HepG2 (cell line): ENCODE results near the gene FBF1. TPM values are rescaled to one million over a fixed set of nuclear protein-coding genes. Genes with fewer than 3 reads are reported as not detected.

Source experiments
- ATF1 ChIP-seq: IDR thresholded peaks from 2 replicates; pipeline ENCODE4 v1.6.1; 2016; ENCODE audit warnings: mild to moderate bottlenecking, control low read depth
- DDIT3 ChIP-seq: sonication (generic); formaldehyde crosslinking; IDR thresholded peaks from 2 replicates; pipeline ENCODE4 v1.4.0; 2020; ENCODE audit warnings: mild to moderate bottlenecking, missing genetic modification reagents
- FOXO1 ChIP-seq: sonication (generic); formaldehyde crosslinking; IDR thresholded peaks from 2 replicates; pipeline ENCODE4 v1.4.0; 2020; ENCODE audit warnings: missing genetic modification reagents
- IKZF4 ChIP-seq: sonication (generic); formaldehyde crosslinking; IDR thresholded peaks from 2 replicates; pipeline ENCODE4 v1.5.1; 2020; ENCODE audit warnings: borderline replicate concordance, mild to moderate bottlenecking, low read depth, missing genetic modification reagents; ENCODE audit errors: not compliant biosample characterization
- KAT2B ChIP-seq: fragments of 150-350 bp; IDR thresholded peaks from 2 replicates; pipeline ENCODE4 v1.6.1; 2014; ENCODE audit warnings: low read depth, low read length, borderline replicate concordance
- KDM5B ChIP-seq: sonication (generic); formaldehyde crosslinking; IDR thresholded peaks from 2 replicates; pipeline ENCODE4 v1.4.0; 2020; ENCODE audit warnings: missing genetic modification reagents, mild to moderate bottlenecking, borderline replicate concordance
- MIER3 ChIP-seq: IDR thresholded peaks from 2 replicates; pipeline ENCODE4 v1.6.1; 2016; ENCODE audit warnings: missing compliant biosample characterization, borderline replicate concordance
- NCOA1 ChIP-seq: sonication (generic); formaldehyde crosslinking; IDR thresholded peaks from 2 replicates; pipeline ENCODE4 v1.9.0; 2021; ENCODE audit warnings: missing genetic modification reagents
- POLR2AphosphoS5 ChIP-seq: IDR thresholded peaks from 2 replicates; pipeline ENCODE4 v1.6.1; 2012; ENCODE audit warnings: low read depth, low read length
- RARA ChIP-seq: IDR thresholded peaks from 2 replicates; pipeline ENCODE4 v1.6.1; 2016; ENCODE audit warnings: missing genetic modification reagents, missing compliant biosample characterization
- SKI ChIP-seq: fragments of 450-650 bp; IDR thresholded peaks from one replicate; pipeline ENCODE4 v1.6.1; 2018; ENCODE audit warnings: mild to moderate bottlenecking; ENCODE audit not compliant: partially characterized antibody
- ZNF124 ChIP-seq: sonication (generic); formaldehyde crosslinking; IDR thresholded peaks from 2 replicates; pipeline ENCODE4 v1.4.0; 2020; ENCODE audit warnings: missing genetic modification reagents
- ZNF281 ChIP-seq: sonication (generic); formaldehyde crosslinking; IDR thresholded peaks from 2 replicates; pipeline ENCODE4 v1.4.0; 2020; ENCODE audit warnings: missing genetic modification reagents, borderline replicate concordance
- ZNF362 ChIP-seq: sonication (generic); formaldehyde crosslinking; IDR thresholded peaks from 2 replicates; pipeline ENCODE4 v1.4.0; 2020; ENCODE audit warnings: missing genetic modification reagents, mild to moderate bottlenecking, borderline replicate concordance
- ZNF383 ChIP-seq: sonication (generic); formaldehyde crosslinking; IDR thresholded peaks from 2 replicates; pipeline ENCODE4 v1.4.0; 2020; ENCODE audit warnings: missing genetic modification reagents, mild to moderate bottlenecking, borderline replicate concordance
- ZNF460 ChIP-seq: sonication (generic); formaldehyde crosslinking; IDR thresholded peaks from 2 replicates; pipeline ENCODE4 v1.5.1; 2020; ENCODE audit warnings: missing genetic modification reagents, mild to moderate bottlenecking, borderline replicate concordance
- ZNF589 ChIP-seq: sonication (generic); formaldehyde crosslinking; conservative IDR thresholded peaks from 2 replicates; pipeline ENCODE4 v1.8.0; 2022; ENCODE audit warnings: mild to moderate bottlenecking, moderate library complexity, missing genetic modification reagents
- ZNF879 ChIP-seq: sonication (generic); formaldehyde crosslinking; IDR thresholded peaks from 2 replicates; pipeline ENCODE4 v1.8.1; 2023; ENCODE audit warnings: missing genetic modification reagents
- polyA plus RNA-seq, 8 experiments: library from polyadenylated mRNA; depleted of rRNA in 3 of 8; stranded (reverse) in 7 of 8; unstranded in 1 of 8; fragments of >200 nt; fragmentation: Illumina TruSeq in 4 of 8; extraction: Trizol in 4 of 8; gene quantifications; 2 replicates each; pipeline versions ENCODE4 v1.2.1 to v1.2.3, GENCODE V29; 2011 to 2016; ENCODE audit warnings: low read depth in 4 of 8, missing spikeins in 1 of 8, mixed read lengths in 1 of 8; ENCODE audit not compliant: insufficient read depth in 1 of 8
- total RNA-seq, 5 experiments: library from RNA; depleted of rRNA; stranded (reverse); fragments of >200 nt; fragmentation: Illumina TruSeq; extraction: Trizol; gene quantifications; 2 replicates each; pipeline ENCODE4 v1.2.3, GENCODE V29; 2016; ENCODE audit warnings: low read depth in 1 of 5
- TF ChIP-seq, protein P1 (sequence below): sonication (generic); formaldehyde crosslinking; IDR thresholded peaks from 2 replicates; pipeline ENCODE4 v1.5.0; 2020; ENCODE audit warnings: mild to moderate bottlenecking, missing genetic modification reagents
- TF ChIP-seq, protein P2 (sequence below): sonication (generic); formaldehyde crosslinking; IDR thresholded peaks from 2 replicates; pipeline ENCODE4 v1.4.0; 2020; ENCODE audit warnings: missing genetic modification reagents
- TF ChIP-seq, protein P3 (sequence below): sonication (generic); formaldehyde crosslinking; IDR thresholded peaks from 2 replicates; pipeline ENCODE4 v1.8.0; 2022; ENCODE audit warnings: missing genetic modification reagents, mild to moderate bottlenecking, inconsistent platforms, borderline replicate concordance

FBF1 gene
- total and polyA plus RNA-seq, 2 of the 13 experiments (the other 11 are each of a cell fraction or from before 2014, with no cell fraction given): 2.4 to 8.1 TPM

GRCh38 chr17:75976175-75976848 lies 35.5 kb upstream of the FBF1 start (continued):
- TF ChIP-seq ZNF281 (CRISPR knock-in tag) (no peak), KAT2B (no peak; the same call in 1 of the 2 replicates), RARA (CRISPR knock-in tag) (peak; percentile 93), ZNF589 (CRISPR knock-in tag) (no peak), ZNF879 (no peak), IKZF4 (CRISPR knock-in tag) (no peak), ZNF124 (CRISPR knock-in tag) (0 out of 2 replicates have a peak, but pooled peaks have one; percentile 23), FOXO1 (peak; percentile 41; the same call in 1 of the 2 replicates), ZNF383 (CRISPR knock-in tag) (no peak), ATF1 (CRISPR knock-in tag) (peak; percentile 53), SKI (peak; percentile 75), ZNF362 (CRISPR knock-in tag) (no peak), POLR2AphosphoS5 (peak; percentile 53), KDM5B (CRISPR knock-in tag) (no peak), MIER3 (CRISPR knock-in tag) (0 out of 2 replicates have a peak, but pooled peaks have one; percentile 4), NCOA1 (CRISPR knock-in tag) (no peak), ZNF460 (CRISPR knock-in tag) (peak; percentile 30; the same call in 1 of the 2 replicates), DDIT3 (CRISPR knock-in tag) (no peak)
- TF ChIP-seq, protein P1, sequence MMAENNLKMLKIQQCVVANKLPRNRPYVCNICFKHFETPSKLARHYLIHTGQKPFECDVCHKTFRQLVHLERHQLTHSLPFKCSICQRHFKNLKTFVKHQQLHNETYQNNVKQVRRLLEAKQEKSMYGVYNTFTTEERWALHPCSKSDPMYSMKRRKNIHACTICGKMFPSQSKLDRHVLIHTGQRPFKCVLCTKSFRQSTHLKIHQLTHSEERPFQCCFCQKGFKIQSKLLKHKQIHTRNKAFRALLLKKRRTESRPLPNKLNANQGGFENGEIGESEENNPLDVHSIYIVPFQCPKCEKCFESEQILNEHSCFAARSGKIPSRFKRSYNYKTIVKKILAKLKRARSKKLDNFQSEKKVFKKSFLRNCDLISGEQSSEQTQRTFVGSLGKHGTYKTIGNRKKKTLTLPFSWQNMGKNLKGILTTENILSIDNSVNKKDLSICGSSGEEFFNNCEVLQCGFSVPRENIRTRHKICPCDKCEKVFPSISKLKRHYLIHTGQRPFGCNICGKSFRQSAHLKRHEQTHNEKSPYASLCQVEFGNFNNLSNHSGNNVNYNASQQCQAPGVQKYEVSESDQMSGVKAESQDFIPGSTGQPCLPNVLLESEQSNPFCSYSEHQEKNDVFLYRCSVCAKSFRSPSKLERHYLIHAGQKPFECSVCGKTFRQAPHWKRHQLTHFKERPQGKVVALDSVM (CRISPR knock-in tag): no peak
- TF ChIP-seq, protein P2, sequence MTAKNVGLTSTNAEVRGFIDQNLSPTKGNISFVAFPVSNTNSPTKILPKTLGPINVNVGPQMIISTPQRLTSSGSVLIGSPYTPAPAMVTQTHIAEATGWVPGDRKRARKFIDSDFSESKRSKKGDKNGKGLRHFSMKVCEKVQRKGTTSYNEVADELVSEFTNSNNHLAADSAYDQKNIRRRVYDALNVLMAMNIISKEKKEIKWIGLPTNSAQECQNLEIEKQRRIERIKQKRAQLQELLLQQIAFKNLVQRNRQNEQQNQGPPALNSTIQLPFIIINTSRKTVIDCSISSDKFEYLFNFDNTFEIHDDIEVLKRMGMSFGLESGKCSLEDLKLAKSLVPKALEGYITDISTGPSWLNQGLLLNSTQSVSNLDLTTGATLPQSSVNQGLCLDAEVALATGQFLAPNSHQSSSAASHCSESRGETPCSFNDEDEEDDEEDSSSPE (CRISPR knock-in tag): no peak
- TF ChIP-seq, protein P3, sequence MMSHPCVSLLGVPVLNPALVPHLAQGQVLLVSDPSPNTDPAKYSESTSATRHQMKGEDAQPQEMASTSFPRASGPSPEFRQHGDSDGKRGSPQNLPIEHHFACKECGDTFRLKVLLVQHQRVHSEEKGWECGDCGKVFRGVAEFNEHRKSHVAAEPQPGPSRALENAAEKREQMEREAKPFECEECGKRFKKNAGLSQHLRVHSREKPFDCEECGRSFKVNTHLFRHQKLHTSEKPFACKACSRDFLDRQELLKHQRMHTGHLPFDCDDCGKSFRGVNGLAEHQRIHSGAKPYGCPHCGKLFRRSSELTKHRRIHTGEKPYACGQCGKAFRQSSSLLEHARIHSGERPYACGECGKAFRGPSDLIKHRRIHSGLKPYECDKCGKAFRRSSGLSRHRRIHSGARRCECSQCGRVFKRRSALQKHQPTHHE (CRISPR knock-in tag): no peak
